Calu3 (cell line): ENCODE data around the gene CCDC91. TPM values are rescaled to one million over a fixed set of nuclear protein-coding genes. Genes with fewer than 3 reads are reported as not detected.

Experiments
- BruUV-seq: library from RNA; stranded (reverse); fragments of 400-500 nt; replicated peaks from 2 replicates; lab custom pipeline; 2021; lab: Mats Ljungman, UMichigan
- CTCF ChIA-PET: fragments of 300-600 bp; sonication (Branson Sonifier 250); formaldehyde crosslinking; loops from one replicate; lab custom pipeline; 2022; ENCODE audit warnings: antibody characterized with exemption; lab: Charles Lee
- DNase-seq: peaks from one replicate; pipeline ENCODE4 v3.0.0; 2022
- H3K27ac Mint-ChIP-seq: one replicate; pipeline ENCODE4 v1.8.0; 2022; ENCODE audit warnings: mixed read lengths; ENCODE audit not compliant: unreplicated experiment
- H3K27me3 Mint-ChIP-seq: one replicate; pipeline ENCODE4 v1.8.0; 2022; ENCODE audit warnings: mixed read lengths; ENCODE audit not compliant: unreplicated experiment
- H3K36me3 Mint-ChIP-seq: one replicate; pipeline ENCODE4 v1.8.0; 2022; ENCODE audit warnings: mild to moderate bottlenecking, moderate library complexity, mixed read lengths; ENCODE audit not compliant: insufficient read depth, unreplicated experiment
- H3K4me1 Mint-ChIP-seq: one replicate; pipeline ENCODE4 v1.8.0; 2022; ENCODE audit warnings: mild to moderate bottlenecking, low read depth, mixed read lengths; ENCODE audit not compliant: unreplicated experiment
- H3K4me3 Mint-ChIP-seq: one replicate; pipeline ENCODE4 v1.8.0; 2022; ENCODE audit warnings: mild to moderate bottlenecking, low read depth, moderate library complexity, mixed read lengths; ENCODE audit not compliant: unreplicated experiment
- H3K9me3 Mint-ChIP-seq: one replicate; pipeline ENCODE4 v1.8.0; 2022; ENCODE audit warnings: low read depth, mixed read lengths; ENCODE audit not compliant: unreplicated experiment
- intact Hi-C: fragments of 100-400 bp; cut with micrococcal nuclease; formaldehyde crosslinking; loops from one replicate; pipeline ENCODE4 v1.10.0; 2022; ENCODE audit not compliant: unreplicated experiment
- total RNA-seq: library from RNA; stranded (reverse); gene quantifications from 2 replicates; pipeline ENCODE4 v1.2.3, GENCODE V29; 2022
- TF ChIP-seq, protein P1 (sequence below): fragments of 200-600 bp; IDR thresholded peaks from one replicate; pipeline ENCODE4 v1.8.0; 2022; ENCODE audit warnings: antibody characterized with exemption; ENCODE audit not compliant: unreplicated experiment

Gene CCDC91
- total RNA-seq, 1 experiment from 2014 or later = 25.6 TPM

- H3K36me3 Mint-ChIP-seq = no peaks in the 10 kb centered on the region
These were observed 25.8 kb downstream of the CCDC91 start for GRCh38 chr12:28216016-28216415.

DNA sequence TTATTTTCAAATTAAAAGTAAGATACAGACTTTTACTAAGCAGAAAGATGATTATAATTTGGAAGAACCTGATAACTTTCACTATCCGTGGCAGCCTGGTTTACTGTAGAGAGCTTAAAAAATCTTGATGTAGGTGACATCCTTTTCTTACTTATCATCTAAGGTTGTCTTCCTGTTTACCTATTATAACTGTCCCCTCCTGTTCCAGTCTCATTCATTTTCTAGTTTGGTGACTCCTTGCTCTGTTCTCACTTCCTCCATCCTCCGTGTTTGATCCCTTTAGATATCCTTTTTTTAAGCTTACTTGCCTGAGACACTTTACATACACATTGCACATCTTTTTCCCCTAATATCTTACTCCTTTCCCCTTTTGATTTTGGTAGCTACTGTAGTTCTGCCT lies 27.5 kb downstream of the CCDC91 start:
- no peaks in the 10 kb centered on the region for H3K27me3 Mint-ChIP-seq
- H3K4me1 Mint-ChIP-seq = no peaks in the 10 kb centered on the region
- no TSS peak for BruUV-seq
- no peak overlapping the region for H3K27ac Mint-ChIP-seq
- no peak for DNase-seq
- peaks cover 9% of the 10 kb centered on the region for H3K9me3 Mint-ChIP-seq
- CTCF ChIA-PET = interaction anchor here (0.8 kb wide), 1 partner anchor 118 kb away, joined by 3 read pairs; no protein-coding TSS in a partner anchor
- TF ChIP-seq, protein P1, sequence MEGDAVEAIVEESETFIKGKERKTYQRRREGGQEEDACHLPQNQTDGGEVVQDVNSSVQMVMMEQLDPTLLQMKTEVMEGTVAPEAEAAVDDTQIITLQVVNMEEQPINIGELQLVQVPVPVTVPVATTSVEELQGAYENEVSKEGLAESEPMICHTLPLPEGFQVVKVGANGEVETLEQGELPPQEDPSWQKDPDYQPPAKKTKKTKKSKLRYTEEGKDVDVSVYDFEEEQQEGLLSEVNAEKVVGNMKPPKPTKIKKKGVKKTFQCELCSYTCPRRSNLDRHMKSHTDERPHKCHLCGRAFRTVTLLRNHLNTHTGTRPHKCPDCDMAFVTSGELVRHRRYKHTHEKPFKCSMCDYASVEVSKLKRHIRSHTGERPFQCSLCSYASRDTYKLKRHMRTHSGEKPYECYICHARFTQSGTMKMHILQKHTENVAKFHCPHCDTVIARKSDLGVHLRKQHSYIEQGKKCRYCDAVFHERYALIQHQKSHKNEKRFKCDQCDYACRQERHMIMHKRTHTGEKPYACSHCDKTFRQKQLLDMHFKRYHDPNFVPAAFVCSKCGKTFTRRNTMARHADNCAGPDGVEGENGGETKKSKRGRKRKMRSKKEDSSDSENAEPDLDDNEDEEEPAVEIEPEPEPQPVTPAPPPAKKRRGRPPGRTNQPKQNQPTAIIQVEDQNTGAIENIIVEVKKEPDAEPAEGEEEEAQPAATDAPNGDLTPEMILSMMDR = no peak
- no peak overlapping the region for H3K4me3 Mint-ChIP-seq
- intact Hi-C loops = no loop called here
- H3K36me3 Mint-ChIP-seq = no peaks in the 10 kb centered on the region

More at GRCh38 chr12:28216016-28216415, 25.8 kb downstream of the CCDC91 start:
- H3K27me3 Mint-ChIP-seq = no peaks in the 10 kb centered on the region
- intact Hi-C loops = no loop called here
- DNase-seq = no peak
- no TSS peak for BruUV-seq
- TF ChIP-seq, protein P1 = no peak
- no peak overlapping the region for H3K27ac Mint-ChIP-seq
- peaks cover 6% of the 10 kb centered on the region for H3K9me3 Mint-ChIP-seq
- H3K4me1 Mint-ChIP-seq = no peaks in the 10 kb centered on the region
- no peak overlapping the region for H3K4me3 Mint-ChIP-seq
- CTCF ChIA-PET = no interaction called here

DNA sequence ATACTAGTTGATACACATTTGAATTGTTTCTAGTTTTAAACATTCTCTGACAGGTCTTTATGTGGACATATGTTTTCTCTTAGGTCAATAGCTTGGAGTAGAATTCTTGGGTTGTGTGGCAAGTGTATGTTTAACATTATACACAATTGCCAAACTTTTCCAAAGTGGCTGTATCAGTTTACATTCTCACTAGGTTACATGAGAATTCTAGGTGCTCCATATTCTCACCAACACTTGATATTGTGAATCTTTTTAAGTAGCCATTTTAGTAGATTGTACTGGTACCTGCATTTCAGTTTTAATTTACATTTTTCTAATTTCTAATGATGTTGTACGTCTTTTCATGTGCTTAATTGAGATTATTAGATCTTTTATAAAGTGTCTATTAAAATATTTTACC lies 28.6 kb downstream of the CCDC91 start:
- Mint-ChIP-seq H3K27me3 (no peaks in the 10 kb centered on the region), H3K9me3 (peaks cover 7% of the 10 kb centered on the region), H3K36me3 (no peaks in the 10 kb centered on the region), H3K4me3 (no peak overlapping the region), H3K4me1 (no peaks in the 10 kb centered on the region), H3K27ac (no peak overlapping the region)
- no peak for DNase-seq
- intact Hi-C loops = no loop called here
- BruUV-seq = no TSS peak
- TF ChIP-seq, protein P1 = no peak
- CTCF ChIA-PET = interaction anchor here (0.7 kb wide), 3 partner anchors 15 to 421 kb away, joined by 3 to 5 read pairs (median 4); no protein-coding TSS in a partner anchor

DNA sequence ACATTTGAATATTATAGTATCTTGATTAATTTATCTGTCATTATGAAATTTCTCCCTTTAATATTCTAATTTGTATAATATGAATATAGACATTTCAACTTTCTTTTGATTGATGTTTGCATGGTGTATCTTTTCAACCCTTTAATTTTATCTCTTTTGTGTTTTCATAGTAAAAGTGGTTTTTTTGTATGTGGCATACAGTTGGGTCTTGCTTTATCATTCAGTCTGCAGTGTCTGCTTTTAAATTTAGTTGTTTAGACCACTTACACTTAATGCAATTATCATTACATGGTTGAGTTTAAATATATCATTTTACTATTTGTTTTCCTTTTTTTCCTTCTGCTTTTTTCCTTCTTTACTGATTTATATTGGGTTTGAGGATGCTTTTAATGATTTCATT lies 29.6 kb downstream of the CCDC91 start:
- Mint-ChIP-seq H3K9me3 (peaks cover 7% of the 10 kb centered on the region), H3K27me3 (no peaks in the 10 kb centered on the region), H3K36me3 (no peaks in the 10 kb centered on the region), H3K4me1 (no peaks in the 10 kb centered on the region), H3K4me3 (no peak overlapping the region), H3K27ac (no peak overlapping the region)
- CTCF ChIA-PET = no interaction called here
- DNase-seq = no peak
- TF ChIP-seq, protein P1 = no peak
- BruUV-seq = no TSS peak
- intact Hi-C loops = no loop called here
